GM19238 (cell line): ENCODE measurements around the gene IFNGR2.
"Not testable (repeated sequence)": the region's sequence is repeated elsewhere in the genome, so short reads cannot be mapped to it uniquely, and the experiment has no call there.

Experiments used
- DNase-seq: peaks from one replicate; pipeline ENCODE4 v3.0.0; 2011; ENCODE audit warnings: low spot score; ENCODE audit not compliant: insufficient read length

The IFNGR2 gene

DNA sequence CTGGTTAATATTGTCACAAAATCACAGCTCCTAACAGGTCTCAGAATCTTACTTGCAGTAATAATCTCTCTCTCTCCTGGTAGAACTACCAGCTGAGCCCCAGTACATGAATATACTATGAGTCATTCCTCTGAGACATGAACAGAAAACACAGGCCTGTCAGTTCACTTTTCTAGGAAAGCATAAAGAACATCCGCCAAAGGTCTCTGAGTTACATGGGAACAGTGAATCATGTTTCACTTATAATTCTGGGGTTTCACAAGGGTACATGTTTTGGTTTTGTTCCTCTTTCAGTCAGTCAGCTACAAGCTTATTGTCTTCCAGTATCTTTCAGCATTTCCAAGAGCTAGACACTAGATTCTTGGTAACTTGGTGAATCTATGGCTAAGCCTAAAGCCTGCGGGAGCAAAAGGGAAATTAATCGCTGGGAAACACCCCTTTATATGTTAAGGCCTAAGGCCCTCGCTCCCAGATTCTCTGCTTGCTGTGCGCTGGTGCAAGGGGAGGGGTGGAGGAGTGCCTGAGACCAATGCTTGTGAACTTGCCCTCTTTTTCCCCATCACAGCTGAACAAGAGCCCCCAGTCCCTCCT is 31.7 kb downstream of the IFNGR2 start:
- peak; percentile 59 for DNase-seq

DNA sequence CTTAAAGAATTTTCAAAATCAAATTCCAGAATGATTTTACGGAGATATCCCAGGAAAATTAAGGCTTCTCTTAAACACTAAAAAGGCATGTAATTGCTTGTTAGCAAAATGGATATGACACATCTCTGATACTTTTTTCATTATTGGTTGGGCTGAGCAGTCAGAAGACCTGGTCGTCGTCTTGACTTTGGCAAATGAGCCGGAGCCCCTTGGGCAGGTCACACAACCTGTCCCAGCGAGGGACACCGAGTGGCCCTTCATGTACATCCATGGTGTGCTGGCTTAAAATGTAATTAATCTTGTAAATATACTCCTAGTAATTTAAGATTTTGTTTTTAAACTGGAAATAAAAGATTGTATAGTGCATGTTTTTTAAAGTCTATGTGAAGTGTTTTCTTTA is 33.9 kb downstream of the IFNGR2 start:
- no peak for DNase-seq

DNA sequence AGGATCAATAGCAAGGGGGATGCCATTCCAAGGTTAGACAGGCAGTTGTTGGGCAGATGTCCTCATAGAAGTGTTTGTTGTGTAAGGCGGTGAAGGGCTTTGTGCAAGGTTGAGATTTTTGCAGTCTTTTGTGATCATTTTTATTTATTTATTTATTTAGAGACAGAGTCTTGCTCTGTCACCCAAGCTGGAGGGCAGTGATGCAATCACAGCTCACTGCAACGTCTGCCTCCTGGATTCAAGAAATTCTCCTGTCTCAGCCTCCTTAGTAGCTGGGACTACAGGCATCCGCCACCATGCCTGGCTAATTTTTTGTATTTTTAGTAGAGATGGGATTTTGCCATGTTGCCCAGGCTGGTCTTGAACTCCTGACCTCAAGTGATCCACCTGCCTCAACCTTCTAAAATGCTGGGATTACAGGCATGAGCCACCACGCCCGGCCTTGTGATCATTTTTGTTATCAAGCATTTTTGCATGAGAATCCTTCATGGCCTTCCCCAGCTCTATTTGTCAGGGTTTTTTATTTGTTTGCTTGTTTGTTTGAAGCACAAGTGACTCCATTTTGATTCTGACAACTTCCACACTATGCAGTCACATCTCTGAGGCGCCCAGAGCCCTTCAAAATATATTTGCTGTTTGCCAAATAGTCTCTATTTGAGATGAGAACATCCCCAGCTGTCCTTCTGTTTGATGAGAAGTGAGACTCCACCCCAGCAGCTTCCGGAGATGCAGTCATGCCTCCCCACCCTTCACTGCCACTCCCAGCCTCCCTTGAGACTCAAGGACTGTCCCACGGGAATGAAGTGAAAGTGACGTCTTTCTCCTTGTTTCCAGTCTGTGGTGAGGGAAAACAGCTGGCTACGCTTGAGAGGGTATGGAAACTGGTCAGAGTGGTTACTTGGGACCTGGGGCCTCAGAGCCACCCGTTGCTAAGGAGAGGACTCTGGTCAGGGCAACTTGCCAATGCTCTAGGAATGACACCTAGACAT is 38.6 kb downstream of the IFNGR2 start:
- DNase-seq, result peak; percentile 39

DNA sequence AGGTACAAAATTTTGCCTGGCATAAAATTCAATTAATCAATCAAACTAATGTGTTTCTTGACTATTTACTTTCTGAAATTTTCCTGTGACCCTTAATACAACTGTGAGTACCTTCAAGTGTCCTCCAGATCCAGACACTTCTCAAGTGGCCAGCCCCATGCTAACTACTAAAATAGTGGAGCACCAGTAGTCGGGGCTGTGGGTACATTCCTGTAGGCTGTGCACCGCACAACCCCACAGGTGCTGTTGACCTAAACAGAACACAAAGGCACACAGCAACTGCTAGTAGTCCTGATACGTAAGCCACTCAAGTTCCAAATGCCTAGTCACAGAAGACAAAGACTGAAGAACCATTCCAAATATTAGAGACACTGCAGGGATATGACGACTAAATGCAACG is 40.0 kb downstream of the IFNGR2 start:
- no peak for DNase-seq

DNA sequence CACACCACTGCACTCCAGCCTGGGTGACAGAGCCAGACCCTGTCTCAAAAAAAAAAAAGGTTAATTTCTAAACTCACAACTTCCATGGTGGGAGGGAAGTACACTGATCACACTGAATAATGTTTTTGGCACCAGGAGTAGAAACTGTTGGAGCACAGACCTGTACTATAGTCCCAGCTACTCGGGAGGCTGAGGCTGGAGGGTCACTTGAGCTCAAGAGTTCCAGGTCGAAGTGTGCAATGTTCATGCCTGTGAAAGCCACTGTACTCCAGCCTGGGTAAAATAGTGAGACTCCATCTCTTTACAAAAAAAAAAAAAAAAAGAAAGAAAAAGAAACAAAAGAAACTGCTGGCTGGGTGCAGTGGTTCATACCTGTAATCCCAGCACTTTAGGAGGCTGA is 41.3 kb downstream of the IFNGR2 start:
- DNase-seq, result no peak

DNA sequence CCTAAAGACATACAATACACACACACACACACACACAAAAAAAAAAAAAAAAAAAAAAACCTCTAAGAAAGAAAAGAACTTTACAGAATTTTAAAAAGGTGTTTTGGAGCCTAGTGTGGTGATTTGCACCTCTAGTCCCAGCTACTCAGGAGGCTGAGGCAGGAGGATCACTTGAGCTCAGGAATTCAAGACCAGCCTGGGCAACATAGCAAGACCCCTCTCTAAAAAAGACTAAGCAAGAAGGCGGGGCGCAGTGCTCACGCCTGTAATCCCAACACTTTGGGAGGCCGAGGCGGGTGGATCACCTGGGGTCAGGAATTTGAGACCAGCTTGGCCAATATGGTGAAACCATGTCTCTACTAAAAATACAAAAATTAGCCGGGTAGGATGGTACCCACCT is 43.4 kb downstream of the IFNGR2 start:
- not testable (repeated sequence) for DNase-seq

DNA sequence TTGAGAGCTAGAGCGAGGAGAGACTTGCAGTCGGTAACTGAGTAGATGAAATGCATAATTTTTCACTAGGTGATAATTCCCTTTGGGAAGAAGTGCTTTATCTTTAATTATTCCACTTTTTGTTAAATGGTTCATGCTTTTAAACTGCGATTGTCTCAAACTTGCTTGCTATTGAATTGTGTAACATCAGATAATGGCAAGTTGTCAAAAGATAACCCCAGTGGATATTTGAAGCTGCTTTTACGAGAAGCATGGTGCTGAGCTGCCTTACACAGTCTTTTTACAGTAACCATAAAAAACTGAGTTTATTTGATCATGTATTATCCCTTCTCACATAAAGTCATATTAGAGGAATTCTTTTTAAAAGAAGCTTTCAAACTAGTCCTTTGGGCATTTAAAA is 46.4 kb downstream of the IFNGR2 start:
- DNase-seq, result no peak

DNA sequence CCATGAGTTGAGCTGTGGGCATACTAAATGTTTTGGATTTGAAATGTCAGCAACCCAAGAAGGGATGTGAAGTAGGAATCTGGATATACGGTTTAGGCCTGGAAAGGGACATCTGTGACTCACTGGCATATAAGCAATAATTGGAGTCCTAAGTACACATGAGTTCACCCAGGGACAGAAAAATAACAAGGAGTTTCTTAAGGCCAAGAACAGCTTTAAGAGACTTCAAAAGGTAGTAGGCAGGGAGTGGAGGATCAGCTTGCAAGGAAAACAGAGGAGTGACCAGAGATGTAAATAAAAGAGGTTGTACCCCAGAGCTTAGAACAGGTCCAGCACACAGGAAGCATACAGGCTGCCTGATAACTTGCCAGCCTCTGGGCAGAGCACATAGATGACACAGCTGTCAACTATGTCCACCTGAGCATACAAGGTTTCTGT is 48.4 kb downstream of the IFNGR2 start:
- DNase-seq, result no peak

DNA sequence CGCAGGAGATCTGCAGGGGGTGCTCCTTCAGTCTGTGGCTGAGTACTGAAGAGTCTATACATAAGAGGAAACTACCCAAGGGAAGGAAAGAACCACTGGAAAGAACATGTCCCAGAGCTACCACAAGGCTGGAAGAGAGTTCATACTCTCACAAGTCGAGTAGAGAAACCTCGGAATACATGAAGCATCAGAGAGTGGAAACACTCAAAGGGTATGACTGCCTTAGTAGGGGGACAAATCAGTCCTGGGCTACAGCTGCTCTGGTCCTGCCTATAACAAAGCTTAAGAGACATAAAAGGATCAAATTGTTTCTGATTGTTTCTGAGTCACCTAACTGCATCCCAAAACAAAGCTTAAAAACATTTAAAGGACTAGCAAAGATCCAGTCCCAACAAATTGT is 49.1 kb downstream of the IFNGR2 start:
- DNase-seq, result no peak

DNA sequence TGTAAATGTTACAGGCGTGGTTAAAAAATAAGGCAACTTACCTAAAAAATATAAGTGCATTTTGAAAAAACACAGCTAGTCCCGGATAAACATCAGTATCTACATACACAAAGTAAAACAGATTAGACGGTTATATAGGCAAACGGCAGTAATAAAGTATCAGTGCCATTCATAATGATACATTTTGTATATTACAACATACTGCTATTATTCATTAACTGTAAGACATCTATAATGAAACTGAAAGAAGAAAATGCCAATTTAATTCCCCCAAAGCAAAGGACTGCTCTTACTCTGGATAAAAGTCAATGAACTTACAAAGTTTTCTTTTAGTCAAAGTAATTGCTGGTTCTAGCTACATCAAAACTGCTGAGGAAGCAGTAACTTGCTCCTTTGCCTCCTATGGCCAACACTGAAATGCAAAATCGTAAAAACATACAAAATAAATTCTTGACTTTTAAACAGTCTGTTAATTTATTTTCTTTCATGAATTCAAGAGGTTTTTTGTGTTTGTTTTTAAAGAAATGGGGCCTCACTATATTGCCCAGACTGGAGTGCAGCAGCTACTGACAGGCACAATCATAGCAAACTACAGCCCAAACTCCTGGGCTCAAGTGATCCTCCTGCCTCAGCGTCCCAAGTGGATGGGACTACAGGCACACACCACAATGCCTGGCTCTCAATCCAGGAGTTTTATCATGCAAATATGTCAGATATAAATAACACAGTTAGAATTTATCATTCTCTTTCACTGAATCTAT is 52.7 kb downstream of the IFNGR2 start:
- DNase-seq, result no peak

DNA sequence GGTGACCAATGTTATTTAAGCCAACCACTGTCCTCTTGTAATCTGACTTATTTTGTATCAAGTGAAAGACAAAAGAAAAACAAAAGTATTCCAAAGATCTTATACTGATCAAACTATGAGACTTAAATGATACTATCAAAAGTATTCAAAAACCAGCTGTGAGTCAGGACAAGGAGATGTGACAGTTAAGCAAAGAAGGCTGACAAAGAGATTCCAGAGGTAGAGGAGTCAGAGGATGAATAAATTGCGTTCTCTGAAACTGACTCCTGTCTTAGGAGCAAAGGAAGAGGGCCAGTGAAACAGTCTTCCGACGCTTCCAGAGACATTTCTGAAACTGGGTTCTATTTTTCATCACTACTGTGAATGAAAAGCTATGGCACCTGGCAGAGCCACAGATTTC is 55.6 kb downstream of the IFNGR2 start:
- no peak for DNase-seq

DNA sequence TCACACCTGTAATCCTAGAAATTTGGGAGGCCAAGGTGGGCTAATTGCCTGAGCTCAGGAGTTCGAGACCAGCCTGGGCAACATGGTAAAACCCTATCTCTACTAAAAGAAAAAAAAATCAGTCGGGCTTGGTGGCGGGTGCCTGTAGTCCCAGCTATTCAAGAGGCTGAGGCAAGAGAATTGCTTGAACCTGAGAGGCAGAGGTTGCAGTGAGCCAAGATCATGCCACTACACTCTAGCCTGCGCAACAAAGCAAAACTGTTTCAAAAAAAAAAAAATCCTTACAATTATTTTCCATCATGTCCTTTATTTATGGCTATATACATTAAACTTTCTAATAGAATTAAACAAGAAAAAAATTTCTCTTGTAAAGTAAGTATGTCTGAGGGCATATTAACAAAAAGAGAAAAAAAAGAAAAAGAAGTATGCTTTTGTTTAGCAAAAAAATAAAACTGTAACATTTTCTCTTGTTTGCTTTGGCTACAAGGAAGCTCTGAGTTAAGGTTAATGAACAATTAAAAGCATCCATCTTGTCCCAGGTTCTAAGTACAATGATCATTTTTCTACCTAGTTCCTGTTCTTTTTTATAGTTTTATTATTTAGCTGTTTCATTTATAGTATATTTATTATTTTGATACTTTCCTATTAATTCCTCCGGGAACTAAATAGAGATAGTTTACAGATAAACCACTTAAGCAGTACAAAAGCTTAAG is 58.5 kb downstream of the IFNGR2 start:
- no peak for DNase-seq

DNA sequence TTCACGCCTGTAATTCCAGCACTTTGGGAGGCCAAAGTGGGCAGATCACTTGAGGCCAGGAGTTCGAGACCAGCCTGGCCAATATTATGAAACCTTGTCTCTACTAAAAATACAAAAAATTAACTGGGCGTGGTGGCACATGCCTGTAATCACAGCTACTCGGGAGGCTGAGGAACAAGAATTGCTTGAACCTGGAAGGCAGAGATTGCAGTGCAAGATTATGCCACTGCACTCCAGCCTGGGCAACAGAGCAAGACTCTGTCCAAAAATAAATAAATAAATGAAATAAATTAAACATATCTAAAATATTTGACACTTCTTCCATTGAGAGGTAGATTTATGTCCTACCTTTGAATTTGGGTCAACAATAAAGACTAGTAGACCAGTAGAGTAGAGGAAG is 66.0 kb downstream of the IFNGR2 start:
- DNase-seq, result not testable (repeated sequence)

DNA sequence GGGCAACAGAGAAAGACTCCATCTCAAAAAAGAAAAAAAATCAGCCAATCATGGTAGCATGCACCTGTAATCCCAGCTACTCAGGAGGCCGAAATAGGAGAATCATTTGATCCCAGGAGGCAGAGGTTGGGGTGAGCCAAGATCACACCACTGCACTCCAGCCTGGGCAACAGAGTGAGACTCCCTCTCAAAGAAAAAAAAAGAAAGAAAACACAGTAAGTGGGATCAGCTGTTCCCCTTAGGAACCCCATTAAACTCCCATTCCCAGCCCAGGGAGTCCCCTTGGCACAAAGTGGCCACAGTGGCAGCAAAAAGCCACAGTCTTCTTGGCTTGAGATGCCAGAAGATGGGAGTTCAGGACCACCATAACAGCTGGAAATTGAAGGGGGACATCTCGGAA is 67.5 kb downstream of the IFNGR2 start:
- no peak for DNase-seq

DNA sequence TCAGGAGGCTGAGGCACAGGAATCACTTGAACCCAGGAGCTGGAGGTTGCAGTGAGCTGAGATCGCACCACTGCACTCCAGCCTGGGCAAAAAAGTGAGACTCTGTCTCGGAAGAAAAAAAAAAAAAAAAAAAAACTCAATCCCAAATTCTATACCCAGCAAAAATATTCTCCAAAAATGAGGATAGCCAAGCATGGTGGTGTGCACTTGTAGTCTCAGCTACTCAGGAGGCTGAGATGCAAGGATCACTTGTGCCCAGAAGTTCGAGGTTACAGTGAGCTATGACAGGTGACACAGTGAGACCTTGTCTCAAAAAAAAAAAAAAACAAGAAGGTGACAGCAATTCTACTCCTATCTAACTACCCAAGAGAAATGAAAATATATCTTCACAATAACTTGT is 70.1 kb downstream of the IFNGR2 start:
- no peak for DNase-seq

DNA sequence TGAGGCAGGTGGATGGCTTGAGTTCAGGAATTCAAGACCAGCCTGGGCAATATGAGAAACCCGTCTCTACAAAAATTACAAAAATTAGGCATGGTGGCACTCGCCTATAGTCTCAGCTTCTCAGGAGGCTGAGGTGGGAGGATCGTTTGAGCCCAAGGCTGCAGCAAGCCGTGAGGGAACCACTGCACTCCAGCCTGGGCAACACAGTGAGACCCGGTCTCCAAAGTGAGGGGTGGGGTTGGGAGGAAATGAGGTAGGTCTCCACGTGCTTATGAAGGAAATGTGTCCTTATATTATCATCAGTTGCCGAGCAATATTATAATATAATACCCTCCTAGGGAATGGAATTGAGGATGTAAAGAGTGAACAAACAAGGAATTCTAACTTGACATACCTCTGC is 73.9 kb downstream of the IFNGR2 start:
- DNase-seq, result no peak

DNA sequence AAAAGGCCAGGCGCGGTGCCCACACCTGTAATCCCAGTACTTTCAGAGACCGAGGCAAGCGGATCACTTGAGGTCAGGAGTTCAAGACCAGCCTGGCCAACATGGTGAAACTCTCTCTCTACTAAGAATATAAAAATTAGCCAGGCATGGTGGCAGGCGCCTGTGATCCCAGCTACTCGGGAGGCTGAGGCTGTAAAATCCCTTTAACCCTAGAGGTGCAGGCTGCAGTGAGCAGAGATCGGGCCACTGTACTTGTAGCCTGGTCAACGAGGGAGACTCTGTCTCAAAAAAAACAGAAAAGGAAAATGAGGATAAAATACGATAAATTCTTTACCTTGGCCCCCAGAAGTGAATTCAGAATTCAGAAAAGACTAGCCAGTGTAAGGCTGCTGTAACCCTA is 75.0 kb downstream of the IFNGR2 start:
- no peak for DNase-seq

DNA sequence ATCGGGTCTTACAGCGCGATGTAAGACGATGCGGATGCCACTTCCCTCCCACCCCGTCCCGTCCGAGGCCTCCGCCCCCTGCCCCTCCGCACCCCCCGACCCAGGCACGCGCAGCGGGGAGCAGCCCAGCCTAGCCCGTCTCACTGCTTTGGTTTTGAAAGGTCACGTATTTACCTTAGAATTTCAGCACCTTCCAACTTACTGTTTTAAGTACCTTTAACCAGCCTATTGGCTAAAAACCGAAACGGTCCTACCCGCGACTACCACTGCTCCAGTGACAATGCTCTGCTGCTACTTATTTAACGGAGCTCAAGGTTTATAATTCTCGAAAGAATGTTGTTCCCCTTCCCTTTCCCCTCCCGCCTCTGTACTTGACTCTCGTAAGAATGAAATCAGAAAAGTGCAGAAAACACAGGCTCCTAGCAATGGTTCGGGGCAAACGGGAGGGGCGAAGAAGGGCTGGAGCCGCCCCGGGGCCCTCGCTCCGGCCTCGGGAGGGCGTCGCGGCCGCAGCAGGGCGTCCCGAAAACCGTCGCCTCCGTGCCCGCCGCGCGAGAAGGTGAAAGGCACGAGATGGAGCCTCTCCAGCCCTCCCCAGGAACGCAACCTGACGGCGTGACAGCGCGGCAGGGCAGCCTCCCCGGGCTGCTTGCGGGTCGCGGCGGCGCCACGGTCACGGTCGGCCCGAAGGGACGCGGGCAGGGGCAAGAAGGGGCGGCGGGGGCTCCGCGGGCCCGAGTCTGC is 75.9 kb downstream of the IFNGR2 start:
- DNase-seq, result peak; percentile 42

DNA sequence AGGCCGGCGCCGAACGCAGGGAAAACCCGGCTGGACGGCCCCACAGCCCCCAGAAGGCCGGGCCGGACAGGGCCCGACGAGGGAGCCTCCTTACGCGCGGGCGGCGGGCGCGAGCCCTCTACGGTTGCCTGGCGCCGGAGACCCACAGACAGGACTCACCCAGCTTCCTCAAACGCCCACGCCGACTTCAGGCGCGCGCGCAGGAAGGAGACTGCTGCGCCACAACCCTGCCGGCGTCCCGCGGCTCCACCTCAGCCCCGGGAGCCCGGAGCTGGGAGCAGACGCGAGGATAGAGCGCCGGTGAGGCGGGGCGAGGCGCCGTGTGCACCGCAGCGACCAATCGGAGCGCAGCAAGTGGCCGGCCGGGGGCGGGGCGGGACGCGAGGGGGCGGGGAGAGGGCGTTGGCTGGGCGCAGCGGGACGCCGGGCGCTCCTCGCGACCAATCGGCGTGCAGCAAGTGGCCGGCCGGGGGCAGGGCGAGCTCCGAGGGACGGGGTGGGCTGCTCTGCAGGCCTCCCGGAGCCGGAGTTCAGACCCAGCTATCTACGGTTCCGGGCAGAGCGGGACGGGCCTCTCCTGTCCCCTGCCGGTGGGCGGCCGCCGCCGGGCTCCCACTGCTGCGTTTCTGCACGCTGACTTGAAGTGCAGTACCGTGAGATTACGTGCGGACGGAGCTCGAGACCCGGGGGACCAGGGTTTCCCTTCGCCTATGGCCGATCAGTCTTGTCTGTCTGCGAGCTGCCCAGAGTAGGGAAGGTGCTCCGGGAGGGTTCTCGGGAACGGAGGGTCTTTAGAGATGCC is 76.7 kb downstream of the IFNGR2 start, which contains the start of gene TMEM50B:
TSS of gene TMEM50B (minus strand) at position 296 of the 802 bp plus-strand sequence. CDS start 11,089 bp downstream, outside the sequence.
- peak; percentile 90 for DNase-seq
